Daoy (cell line): ENCODE data around the gene NBPF11. TPM values are rescaled to one million over a fixed set of nuclear protein-coding genes. Genes with fewer than 3 reads are reported as not detected.
"Not testable (repeated sequence)": the region's sequence is repeated elsewhere in the genome, so short reads cannot be mapped to it uniquely, and the experiment has no call there.

Source experiments
- DNase-seq: peaks from one replicate; pipeline ENCODE4 v3.0.0-alpha.2; 2015; ENCODE audit warnings: low read depth
- total RNA-seq: library from RNA; depleted of rRNA; stranded (reverse); fragments of >200 nt; shearing (Covaris generic); gene quantifications from 2 replicates; pipeline ENCODE4 v1.2.3, GENCODE V29; 2014; rRNA removed

The NBPF11 gene
- total RNA-seq, result 2.6 and 2.8 TPM in 2 replicates

DNA sequence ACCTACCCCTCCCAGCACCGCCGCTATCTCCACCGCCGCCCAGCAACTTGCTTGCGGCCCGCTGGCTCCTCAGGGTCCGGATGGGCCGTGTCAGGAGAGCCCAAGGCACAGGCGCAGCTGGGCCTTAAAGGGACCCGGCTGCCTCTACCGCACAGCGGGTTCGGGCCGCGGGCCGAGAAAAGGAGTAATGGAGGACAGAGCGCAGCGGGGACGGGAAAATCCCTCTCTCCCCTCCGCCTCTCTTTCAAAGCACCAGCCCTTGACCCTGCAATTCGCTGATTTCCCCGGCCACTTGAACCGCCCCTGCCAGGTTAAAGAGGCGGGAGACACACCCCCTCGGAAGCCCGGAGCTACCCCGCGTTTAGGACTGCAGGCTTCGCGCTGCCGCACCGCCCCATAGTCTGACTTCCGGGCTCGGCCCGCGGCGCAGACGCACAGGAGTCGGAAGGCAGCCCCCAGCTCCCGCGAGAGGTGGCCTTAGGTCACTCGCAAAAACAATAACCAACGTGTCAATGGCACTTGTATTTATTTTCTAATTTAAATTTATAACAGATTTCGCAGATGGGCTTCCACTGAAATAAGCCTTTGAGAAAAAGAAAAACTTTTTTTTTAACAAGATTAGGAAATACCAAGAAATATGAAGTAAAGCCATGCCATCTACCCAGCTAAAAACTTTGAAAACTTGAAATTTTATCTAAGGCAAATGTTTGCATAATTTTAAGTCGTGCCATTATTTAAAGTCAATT lies at the start of gene NBPF11:
Gene NBPF11, minus strand, starts transcription at position 371 of the 746 bp plus-strand sequence. CDS start 25,278 bp downstream, outside the sequence.
- peak; percentile 92 for DNase-seq

GRCh38 chr1:148197396-148197795 lies 45.3 kb upstream of the NBPF11 start:
- DNase-seq, result not testable (repeated sequence)

DNA sequence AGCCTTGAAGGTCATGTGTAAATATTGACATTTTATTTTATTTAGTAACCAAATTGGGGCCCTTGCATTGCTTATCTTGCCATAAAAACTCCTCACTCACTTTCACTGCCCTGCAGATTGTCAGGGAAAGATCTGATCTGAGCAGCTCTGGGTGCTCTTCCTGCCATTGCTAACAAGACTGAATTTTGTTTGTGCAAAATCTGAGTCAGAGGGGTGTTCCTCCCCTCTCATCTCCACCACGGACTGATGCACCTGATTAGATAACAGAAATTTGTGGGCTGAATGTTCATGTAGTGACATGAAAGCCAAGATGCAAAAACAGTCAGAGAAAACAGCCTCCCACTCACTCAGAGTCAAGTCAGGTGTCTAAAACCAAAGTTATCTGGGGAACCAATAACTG lies 44.9 kb upstream of the NBPF11 start:
- not testable (repeated sequence) for DNase-seq

DNA sequence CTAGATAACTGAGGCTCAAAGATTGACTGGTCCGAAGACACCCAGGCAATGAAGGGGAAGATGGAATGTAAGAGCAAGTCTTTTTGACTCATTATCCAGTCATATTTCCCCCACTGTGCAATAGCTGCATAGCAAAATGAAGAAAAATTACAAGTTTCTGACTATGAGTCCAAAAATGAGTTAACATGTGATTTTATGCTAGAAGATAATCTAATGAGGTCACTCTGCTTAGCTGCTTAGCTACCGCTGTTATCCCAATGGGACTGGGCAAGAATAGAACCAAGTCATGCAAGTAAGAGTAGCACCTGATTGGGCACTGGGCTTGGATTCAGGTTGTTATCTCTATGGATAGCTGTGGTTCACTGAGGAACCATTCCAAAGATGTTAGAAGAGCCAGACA lies 43.0 kb upstream of the NBPF11 start:
- not testable (repeated sequence) for DNase-seq

DNA sequence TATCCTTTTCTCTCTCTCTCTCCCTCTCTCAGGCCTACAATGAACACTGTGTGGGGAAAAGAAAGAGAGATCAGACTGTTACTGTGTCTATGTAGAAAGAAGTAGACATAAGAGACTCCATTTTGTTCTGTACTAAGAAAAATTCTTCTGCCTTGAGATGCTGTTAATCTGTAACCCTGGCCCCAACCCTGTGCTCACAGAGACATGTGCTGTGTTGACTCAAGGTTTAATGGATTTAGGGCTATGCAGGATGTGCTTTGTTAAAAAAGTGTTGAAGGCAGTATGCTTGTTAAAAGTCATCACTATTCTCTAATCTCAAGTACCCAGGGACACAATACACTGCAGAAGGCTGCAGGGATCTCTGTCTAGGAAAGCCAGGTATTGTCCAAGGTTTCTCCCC lies 36.7 kb upstream of the NBPF11 start:
- DNase-seq, result not testable (repeated sequence)

- not testable (repeated sequence) for DNase-seq
Observed at GRCh38 chr1:148178682-148179081, 26.6 kb upstream of the NBPF11 start.

- DNase-seq, result not testable (repeated sequence)
Observed at GRCh38 chr1:148175414-148175813, 23.3 kb upstream of the NBPF11 start.

GRCh38 chr1:148171995-148172394 lies 19.9 kb upstream of the NBPF11 start:
- DNase-seq, result not testable (repeated sequence)

- DNase-seq, result no peak
Observed at GRCh38 chr1:148166558-148167492, 14.7 kb upstream of the NBPF11 start.

DNA sequence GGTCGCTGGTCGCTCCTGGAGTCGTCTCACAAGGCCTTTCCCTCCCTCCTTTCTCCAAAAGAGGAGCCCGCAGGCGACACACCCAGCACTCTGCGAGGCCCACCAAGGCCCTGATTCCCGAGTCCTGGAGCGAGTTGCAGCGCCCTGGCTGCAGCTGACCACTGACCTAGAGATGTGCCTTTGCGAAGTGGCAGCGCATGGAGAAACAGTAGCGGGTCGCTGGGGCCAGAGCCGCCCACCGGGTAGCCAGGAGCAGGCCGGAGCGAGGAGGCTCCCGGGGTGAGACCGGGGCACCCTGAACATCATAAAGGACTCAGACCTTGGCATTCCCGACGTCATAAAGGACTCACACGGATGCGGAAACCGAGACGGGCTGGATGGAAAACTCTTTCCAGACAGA lies 10.3 kb upstream of the NBPF11 start:
- DNase-seq, result no peak

DNA sequence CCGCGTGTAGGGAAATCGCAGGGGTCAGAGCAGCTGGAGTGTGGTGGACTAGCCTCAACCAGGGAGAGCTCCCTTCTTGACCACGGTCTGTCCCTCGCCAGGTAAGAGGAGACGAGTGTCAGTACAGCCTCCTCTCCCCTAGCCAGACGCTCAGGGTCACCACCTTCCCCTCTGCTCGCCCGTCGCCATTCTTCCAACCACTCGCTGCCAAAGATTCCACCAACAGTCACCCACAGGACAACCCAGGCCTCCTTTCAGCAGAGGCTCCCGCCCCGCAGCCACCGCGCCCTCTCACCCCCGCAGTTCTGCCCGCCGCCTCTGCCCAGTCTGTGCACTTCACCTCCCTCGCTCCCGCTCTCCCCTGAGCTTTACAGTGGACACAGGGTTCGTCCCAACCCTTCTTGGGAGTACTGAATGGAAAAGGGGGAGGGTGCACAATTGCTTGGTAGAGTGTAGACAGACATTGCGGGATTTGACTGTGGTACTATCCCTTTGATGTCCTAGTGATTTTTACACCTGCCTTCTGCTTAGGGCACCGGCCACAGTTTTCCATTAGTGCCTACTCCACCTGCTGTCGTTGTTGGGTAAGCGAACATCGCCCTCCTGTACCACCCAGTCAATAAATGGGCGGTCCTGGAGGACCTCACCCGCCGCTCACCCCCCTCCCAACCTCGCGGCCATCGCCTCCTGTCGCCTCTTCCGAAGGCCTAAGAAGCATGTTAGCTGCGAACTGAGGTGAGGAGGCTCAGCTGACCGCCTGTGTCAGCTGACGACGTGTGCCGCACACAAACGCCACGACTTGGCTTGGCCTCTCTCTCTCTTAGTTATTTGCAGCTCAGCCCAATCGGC lies 9.2 kb upstream of the NBPF11 start:
- no peak for DNase-seq

GRCh38 chr1:148160343-148161052 lies 8.4 kb upstream of the NBPF11 start:
- no peak for DNase-seq

DNA sequence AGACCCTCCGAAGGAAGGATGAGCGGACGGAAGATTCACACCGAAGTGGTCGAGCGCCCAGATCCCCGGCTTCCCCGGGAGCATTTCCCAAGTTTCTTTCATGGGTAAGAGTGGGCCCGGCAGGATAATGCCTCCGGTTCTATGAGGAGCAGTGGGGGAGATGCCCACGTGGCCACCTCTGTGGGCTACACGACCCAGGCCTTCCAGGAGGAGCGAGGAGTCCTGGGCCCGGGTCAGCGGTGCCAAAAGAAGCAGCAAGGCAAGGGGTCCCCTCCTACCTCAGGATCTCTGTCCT lies 7.9 kb upstream of the NBPF11 start:
- no peak for DNase-seq

DNA sequence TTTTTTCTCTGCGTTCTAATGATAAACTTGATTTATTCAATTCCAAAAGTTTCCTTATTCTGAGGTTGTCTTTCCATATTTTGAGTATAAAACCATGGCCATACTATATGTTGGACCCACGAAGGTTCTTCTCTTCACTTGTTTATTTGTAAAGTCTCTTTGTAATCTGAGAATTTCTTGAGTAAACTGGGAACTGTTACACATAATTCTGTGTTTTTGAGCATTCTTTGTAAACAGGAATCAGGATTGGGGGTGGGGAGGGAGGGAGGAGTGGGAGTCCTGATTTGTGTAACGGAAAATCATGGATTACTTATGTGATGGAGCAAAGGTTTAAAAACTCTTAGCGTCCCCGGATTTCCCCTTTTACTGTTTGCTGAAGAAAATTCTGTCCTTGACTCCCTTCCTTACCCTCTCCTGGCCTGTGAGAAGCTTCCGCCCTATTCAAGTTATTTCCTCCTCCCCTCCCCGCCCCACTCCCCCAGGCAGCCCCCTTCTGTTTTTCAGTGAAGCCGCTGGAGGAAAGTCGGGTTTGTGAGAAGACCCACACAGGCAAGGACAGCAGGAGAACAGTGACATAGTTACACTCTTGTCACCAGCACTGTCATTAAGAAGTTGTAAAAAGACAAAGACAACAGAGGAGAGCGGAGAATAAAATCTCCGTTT lies 6.4 kb upstream of the NBPF11 start:
- DNase-seq, result no peak

GRCh38 chr1:148157803-148158202 lies 5.7 kb upstream of the NBPF11 start:
- not testable (repeated sequence) for DNase-seq

DNA sequence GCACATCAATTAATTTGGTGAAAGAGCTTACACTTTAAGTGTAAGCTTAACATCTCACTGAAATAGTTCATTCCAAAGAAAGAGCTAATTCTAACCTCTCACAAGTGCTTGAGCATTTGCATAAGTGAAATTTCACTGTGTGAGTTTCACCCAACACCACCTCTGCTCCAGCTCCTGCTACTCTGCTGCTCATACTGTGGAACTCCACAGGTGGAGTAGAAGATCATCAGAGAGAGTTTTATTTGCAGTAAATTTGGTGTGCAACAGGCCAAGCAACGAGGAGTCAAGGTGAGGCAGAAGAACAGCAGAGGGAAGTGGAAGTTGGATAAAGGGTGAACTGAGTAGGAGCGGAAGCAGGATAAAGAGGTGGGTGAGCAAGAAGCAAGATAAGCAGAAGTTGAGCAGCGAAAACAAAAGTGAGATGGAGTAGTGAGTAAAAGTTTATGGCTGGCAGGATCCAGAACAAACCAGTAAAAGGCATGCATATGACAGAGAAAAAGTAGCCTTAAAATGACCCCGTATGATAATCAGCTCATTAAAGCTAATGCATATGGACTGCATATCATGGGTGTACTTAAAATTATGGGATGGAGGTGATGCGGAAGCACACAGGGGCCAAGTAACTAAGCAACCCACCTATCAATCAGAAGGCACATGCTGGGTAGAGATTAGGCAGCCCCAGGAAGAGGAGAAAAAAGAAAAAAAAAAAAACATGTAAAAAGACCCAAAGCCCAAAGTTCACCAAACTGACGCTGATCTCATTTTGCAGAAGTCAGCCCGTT lies 3.6 kb upstream of the NBPF11 start:
- not testable (repeated sequence) for DNase-seq

- DNase-seq, result not testable (repeated sequence)
Observed at GRCh38 chr1:148152795-148153194, 714 bp upstream of the NBPF11 start.

- DNase-seq, result peak; percentile 37
Observed at GRCh38 chr1:148151371-148151819, 686 bp downstream of the NBPF11 start.

DNA sequence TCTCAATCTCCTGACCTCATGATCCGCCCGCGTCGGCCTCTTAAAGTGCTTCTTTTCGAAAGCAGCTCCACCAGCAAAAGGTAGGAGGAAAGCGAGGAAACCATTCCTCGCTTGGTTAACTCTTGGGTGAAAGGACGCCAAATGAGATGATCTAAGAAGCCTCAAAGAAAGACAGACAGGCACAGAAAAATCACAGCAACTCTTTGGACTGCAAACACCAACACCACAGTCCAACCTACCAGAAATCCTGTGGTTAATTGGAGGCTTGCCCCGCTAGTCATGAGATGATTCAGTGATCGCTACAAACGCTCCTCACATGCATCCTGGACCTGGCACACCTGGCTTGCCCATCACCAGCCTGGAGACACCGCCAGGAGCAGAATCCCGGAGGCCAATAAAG lies 1.1 kb downstream of the NBPF11 start:
- peak; percentile 37 for DNase-seq

- not testable (repeated sequence) for DNase-seq
Observed at GRCh38 chr1:148150014-148150413, 2.1 kb downstream of the NBPF11 start.
